ENCODE data around the gene PCCA. TPM values are rescaled to one million over a fixed set of nuclear protein-coding genes. Genes with fewer than 3 reads are reported as not detected.

PCCA gene
- total RNA-seq, 1 experiment from 2014 or later, result 39.9 TPM

DNA sequence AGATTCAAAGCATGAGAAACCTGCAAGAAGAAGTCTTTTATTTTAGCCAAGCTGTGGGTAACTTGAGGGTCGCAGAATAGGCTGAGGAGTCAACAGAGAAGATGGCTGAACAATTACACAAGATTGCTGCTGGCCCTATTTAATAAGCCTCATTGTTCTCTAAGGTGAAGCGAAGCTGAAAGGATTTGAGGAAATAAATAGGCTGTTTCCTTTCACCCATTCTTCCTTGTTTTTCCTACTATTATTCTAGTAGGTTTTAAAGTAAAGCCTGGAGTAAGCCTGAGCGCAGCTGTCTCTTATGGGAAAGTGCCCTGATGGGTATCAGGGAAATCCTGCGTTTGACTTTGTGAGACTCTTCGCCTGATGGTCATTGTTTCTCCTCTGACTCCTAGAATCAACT is 25.0 kb upstream of the PCCA start:
- Histone ChIP-seq H3K9me3 (peaks cover 11% of the 10 kb centered on the region; the same call in 1 of the 2 replicates), H3K4me3 (ENCODE audit: low read depth, low read length) (no peak overlapping the region), H3K4me1 (no peaks in the 10 kb centered on the region), H3K27me3 (replicated peaks; ENCODE audit: control insufficient read depth, insufficient read depth, low read length) (no peaks in the 10 kb centered on the region), H3K36me3 (ENCODE audit: control insufficient read depth, insufficient read depth, low read length) (no peaks in the 10 kb centered on the region)
- DNase-seq, result no peak
- Mint-ChIP-seq H3K36me3 (ENCODE audit: insufficient read depth, unreplicated experiment) (peaks cover 8% of the 10 kb centered on the region), H3K4me3 (ENCODE audit: unreplicated experiment) (no peak overlapping the region), H3K27me3 (ENCODE audit: insufficient read depth, unreplicated experiment) (no peaks in the 10 kb centered on the region), H3K27ac (ENCODE audit: unreplicated experiment) (no peak overlapping the region), H3K9me3 (ENCODE audit: unreplicated experiment) (peaks cover 15% of the 10 kb centered on the region), H3K4me1 (ENCODE audit: low read depth, unreplicated experiment) (no peaks in the 10 kb centered on the region)
- ChIA-PET CTCF (no interaction called here), POLR2A (no interaction called here)
- no TSS peak for BruUV-seq (replicated peaks)
- intact Hi-C loops (cut with micrococcal nuclease; ENCODE audit: unreplicated experiment), result no loop called here
- TF ChIP-seq, protein P1, sequence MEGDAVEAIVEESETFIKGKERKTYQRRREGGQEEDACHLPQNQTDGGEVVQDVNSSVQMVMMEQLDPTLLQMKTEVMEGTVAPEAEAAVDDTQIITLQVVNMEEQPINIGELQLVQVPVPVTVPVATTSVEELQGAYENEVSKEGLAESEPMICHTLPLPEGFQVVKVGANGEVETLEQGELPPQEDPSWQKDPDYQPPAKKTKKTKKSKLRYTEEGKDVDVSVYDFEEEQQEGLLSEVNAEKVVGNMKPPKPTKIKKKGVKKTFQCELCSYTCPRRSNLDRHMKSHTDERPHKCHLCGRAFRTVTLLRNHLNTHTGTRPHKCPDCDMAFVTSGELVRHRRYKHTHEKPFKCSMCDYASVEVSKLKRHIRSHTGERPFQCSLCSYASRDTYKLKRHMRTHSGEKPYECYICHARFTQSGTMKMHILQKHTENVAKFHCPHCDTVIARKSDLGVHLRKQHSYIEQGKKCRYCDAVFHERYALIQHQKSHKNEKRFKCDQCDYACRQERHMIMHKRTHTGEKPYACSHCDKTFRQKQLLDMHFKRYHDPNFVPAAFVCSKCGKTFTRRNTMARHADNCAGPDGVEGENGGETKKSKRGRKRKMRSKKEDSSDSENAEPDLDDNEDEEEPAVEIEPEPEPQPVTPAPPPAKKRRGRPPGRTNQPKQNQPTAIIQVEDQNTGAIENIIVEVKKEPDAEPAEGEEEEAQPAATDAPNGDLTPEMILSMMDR (IDR thresholded peaks at IDR 0.05; ENCODE audit: insufficient read depth in 1 of 2, low read depth in 1 of 2, low read length in 1 of 2, severe bottlenecking in 1 of 2, unreplicated experiment in 1 of 2), result no peak

DNA sequence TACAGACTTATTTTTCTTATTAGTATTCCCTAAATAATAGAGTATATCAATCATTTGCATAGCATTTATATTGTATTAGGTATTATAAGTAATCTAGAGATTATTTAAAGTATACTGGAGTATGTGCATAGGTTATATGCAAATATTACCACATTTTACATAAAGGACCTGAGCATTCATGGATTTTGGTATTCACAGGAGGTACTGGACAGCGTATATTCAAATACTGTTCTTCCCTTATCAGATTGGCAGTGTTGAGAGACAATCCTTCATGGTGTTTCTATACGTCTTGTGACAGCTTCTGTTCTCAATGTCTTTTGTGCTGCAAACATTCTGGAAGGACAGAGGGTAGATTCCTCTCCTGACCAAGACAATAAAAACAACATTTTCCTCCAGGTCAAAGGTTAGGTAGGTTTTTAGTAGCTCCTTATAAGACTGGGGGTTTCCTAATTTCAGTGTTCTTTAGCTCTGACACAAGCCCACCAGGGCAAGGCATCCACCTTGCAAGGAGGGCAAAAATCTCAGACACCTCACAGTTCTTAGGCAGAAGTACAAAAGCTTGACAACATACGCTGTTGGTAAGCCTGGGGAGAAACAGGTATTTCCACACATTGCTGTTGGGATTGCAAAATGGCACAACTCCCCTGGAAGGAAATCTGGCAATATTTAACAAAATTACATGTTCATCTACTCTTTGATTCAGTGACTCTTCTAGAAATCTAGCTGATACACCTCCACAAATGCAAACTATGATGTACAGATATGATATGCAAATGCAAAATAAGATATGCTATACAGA is 20.6 kb upstream of the PCCA start:
- no TSS peak for BruUV-seq (replicated peaks)
- no peak overlapping the region for H3K4me3 ChIP-seq (ENCODE audit: low read depth, low read length)
- Mint-ChIP-seq H3K4me3 (ENCODE audit: unreplicated experiment) (no peak overlapping the region), H3K27me3 (ENCODE audit: insufficient read depth, unreplicated experiment) (no peaks in the 10 kb centered on the region), H3K36me3 (ENCODE audit: insufficient read depth, unreplicated experiment) (no peaks in the 10 kb centered on the region), H3K4me1 (ENCODE audit: low read depth, unreplicated experiment) (no peaks in the 10 kb centered on the region), H3K27ac (ENCODE audit: unreplicated experiment) (no peak overlapping the region), H3K9me3 (ENCODE audit: unreplicated experiment) (no peaks in the 10 kb centered on the region)
- H3K9me3 ChIP-seq, result no peaks in the 10 kb centered on the region
- H3K36me3 ChIP-seq (ENCODE audit: control insufficient read depth, insufficient read depth, low read length), result no peaks in the 10 kb centered on the region
- DNase-seq, result no peak
- intact Hi-C loops (cut with micrococcal nuclease; ENCODE audit: unreplicated experiment), result no loop called here
- POLR2A ChIA-PET, result no interaction called here
- TF ChIP-seq, protein P1 (IDR thresholded peaks at IDR 0.05; ENCODE audit: insufficient read depth in 1 of 2, low read depth in 1 of 2, low read length in 1 of 2, severe bottlenecking in 1 of 2, unreplicated experiment in 1 of 2), result no peak
- H3K27me3 ChIP-seq (replicated peaks; ENCODE audit: control insufficient read depth, insufficient read depth, low read length), result no peaks in the 10 kb centered on the region
- CTCF ChIA-PET, result no interaction called here
- H3K4me1 ChIP-seq, result no peaks in the 10 kb centered on the region

DNA sequence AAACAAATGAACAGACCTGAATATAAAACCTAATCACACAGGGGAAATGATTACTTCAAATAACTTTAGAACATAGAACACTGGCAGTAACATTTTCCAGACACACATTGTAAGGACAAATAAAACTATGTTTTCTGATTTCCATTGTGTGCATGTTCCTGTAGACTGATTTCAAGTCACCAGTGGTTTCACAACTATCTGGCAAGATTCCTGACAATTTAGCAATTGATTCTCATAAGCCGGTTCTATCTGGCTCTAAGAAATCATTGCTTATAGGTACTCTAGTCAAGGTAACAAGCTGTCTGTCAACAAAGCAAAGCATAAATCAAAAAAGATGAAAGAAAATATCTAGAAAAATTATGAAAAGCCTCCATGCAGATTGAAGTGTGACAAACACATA is 19.6 kb upstream of the PCCA start:
- TF ChIP-seq, protein P1 (IDR thresholded peaks at IDR 0.05; ENCODE audit: insufficient read depth in 1 of 2, low read depth in 1 of 2, low read length in 1 of 2, severe bottlenecking in 1 of 2, unreplicated experiment in 1 of 2), result no peak
- BruUV-seq (replicated peaks), result no TSS peak
- Histone ChIP-seq H3K4me3 (ENCODE audit: low read depth, low read length) (no peak overlapping the region), H3K4me1 (no peaks in the 10 kb centered on the region), H3K27me3 (replicated peaks; ENCODE audit: control insufficient read depth, insufficient read depth, low read length) (no peaks in the 10 kb centered on the region), H3K9me3 (no peaks in the 10 kb centered on the region), H3K36me3 (ENCODE audit: control insufficient read depth, insufficient read depth, low read length) (no peaks in the 10 kb centered on the region)
- Mint-ChIP-seq H3K27ac (ENCODE audit: unreplicated experiment) (no peak overlapping the region), H3K36me3 (ENCODE audit: insufficient read depth, unreplicated experiment) (no peaks in the 10 kb centered on the region), H3K9me3 (ENCODE audit: unreplicated experiment) (no peaks in the 10 kb centered on the region), H3K4me3 (ENCODE audit: unreplicated experiment) (no peak overlapping the region), H3K4me1 (ENCODE audit: low read depth, unreplicated experiment) (no peaks in the 10 kb centered on the region), H3K27me3 (ENCODE audit: insufficient read depth, unreplicated experiment) (no peaks in the 10 kb centered on the region)
- intact Hi-C loops (cut with micrococcal nuclease; ENCODE audit: unreplicated experiment), result no loop called here
- CTCF ChIA-PET, result no interaction called here
- POLR2A ChIA-PET, result no interaction called here
- no peak for DNase-seq
